Activated gamma-delta T cell treated with anti-CD3 and anti-CD28 coated beads, Interleukin-2, amount 50 U/mL, for 16 hours (primary cell): ENCODE measurements around the gene CENPV.
"Not testable (repeated sequence)": the region's sequence is repeated elsewhere in the genome, so short reads cannot be mapped to it uniquely, and the experiment has no call there.

ENCODE experiments used
- DNase-seq: peaks from one replicate; pipeline ENCODE4 v3.0.0-alpha.2; 2020; ENCODE audit warnings: low read depth

Gene CENPV

GRCh38 chr17:16353317-16354174, at the start of gene CENPV:
Gene CENPV, minus strand, starts transcription at chr17:16353469. Its CDS starts 33 bp downstream, at chr17:16353436.
- peak; percentile 39 for DNase-seq

DNA sequence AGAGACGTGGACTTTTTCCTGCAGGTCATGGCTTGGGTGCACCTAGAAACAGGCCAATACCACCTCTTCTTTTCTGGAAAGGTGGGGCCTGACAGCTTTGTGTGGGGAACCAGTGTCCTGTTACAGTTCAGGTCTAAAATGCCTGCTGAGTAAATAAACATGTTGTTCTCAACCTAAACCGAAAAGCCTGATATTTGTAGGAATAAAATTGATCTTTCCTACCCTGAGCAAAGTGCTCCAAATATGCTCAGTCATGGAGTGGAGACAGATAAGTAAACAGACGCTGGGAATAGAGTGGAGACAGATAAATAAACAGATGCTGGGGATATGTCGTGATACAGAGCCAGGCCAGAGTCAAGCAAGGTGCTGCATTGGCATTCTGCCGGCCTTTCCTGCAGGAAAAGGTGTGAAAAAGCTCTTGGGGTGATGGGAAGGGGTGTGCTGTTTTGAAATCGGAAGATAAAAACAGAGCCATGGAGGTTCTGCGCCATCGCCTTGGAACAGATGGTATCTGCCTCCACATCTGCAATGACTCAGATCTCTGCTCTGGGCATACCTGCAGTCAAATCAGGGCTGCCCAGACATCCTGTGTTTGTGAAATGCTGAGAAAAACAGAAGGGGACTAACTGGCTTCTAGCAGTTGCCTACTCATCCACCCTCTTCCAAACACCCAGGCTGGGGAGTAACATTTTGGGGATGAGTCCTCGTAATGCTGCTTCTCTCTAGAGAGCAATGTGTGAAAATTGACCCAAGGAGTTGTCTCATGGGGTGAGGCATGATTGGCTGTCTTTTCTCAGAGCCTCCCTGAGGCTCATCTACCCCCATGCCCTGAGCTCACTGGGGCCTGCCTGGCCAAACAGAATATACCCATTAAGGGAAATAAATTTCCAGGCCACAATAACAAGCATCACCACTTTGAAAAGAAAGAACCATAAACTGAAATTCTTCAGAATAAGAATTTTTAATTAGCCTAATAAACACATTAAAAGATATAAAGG, 45.3 kb upstream of the CENPV start:
- DNase-seq: no peak

DNA sequence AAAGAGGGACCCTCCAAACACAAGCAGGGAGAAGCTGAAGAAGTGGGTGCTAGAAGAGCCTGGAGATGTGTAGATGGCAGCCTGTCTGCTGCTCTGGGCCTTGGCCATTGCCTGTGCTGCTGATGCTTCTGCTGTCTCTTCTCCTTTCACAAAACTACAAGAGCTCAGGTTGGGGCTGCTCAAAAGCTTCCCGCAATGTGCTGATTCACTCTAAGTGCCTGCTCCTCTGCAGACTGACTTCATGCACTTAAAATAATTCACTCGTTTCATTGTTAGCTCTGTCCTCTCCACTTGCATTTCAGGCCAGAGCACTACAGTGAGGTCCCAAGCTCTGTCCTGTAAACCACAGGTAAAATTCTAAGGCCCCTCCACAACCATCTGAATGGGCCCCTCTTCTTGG, 43.4 kb upstream of the CENPV start:
- not testable (repeated sequence) for DNase-seq

- not testable (repeated sequence) for DNase-seq
These were observed 42.6 kb upstream of the CENPV start for GRCh38 chr17:16395887-16396286.

DNA sequence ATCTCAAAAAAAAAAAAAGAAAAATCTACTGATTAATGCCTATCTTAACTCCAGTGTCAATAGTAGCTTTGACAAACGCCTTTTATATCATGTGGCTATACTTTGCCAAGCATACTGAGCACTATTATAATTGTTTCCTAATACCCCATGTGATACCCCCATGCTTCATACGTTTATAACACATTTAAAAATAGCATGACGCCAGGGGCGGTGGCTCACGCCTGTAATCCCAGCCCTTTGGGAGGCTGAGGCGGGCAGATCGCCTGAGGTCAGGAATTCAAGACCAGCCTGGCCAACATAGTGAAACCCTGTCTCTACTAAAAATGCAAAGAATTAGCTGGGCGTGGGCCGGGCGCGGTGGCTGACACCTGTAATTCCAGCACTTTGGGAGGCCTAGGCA, 39.2 kb upstream of the CENPV start:
- DNase-seq: not testable (repeated sequence)

DNA sequence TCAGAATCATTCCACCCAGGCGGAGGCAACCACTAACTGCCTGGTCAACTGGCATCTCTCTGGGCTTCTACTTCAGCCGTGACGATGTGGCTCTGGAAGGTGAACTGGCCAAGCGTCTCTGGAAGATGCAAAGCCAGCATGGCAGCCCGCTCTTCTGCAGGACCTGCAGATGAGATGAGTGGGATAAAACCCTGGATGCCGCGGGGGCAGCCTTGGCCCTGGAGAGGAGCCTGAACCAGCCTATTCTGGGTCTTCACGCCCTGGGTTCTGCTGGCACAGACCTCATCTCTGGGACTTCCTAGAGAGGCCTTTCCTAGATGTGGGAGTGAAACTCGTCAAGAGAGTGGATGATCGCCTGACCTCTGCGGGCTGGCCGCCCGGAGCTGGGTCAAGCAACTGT, 38.2 kb upstream of the CENPV start:
- no peak for DNase-seq

- DNase-seq: not testable (repeated sequence)
These were observed 32.8 kb upstream of the CENPV start for GRCh38 chr17:16386126-16386507.

GRCh38 chr17:16384557-16384956, 31.3 kb upstream of the CENPV start:
- no peak for DNase-seq

DNA sequence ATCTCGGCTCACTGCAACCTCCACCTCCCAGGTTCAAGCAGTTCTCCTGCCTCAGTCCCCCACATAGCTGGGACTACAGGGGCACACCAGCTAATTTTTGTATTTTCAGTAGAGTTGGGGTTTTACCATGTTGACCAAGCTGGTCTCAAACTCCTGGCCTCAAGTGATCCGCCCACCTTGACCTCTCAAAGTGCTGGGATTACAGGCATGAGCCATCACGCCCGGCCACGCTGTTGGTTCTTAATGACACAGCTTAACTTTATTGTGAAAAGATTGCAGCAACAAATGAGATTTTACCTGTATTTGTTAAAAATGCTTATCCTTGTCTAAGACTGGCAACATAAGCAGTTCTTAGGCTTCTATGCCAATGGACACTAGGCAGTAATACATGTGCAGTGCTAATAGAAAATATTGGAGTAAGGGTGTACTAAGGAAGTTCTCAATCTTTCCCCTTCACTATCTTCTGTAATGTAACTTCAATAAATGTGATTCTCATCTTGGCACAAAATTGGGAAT, 30.6 kb upstream of the CENPV start:
- DNase-seq: no peak

GRCh38 chr17:16383216-16383615, 29.9 kb upstream of the CENPV start:
- DNase-seq: no peak

- no peak for DNase-seq
These were observed 28.2 kb upstream of the CENPV start for GRCh38 chr17:16381496-16381820.

- DNase-seq: peak; percentile 91
These were observed 27.6 kb upstream of the CENPV start, which contains the start of gene UBB for GRCh38 chr17:16380640-16381495. Gene UBB, plus strand, starts transcription at chr17:16381091. Its CDS starts 817 bp downstream, at chr17:16381908.

DNA sequence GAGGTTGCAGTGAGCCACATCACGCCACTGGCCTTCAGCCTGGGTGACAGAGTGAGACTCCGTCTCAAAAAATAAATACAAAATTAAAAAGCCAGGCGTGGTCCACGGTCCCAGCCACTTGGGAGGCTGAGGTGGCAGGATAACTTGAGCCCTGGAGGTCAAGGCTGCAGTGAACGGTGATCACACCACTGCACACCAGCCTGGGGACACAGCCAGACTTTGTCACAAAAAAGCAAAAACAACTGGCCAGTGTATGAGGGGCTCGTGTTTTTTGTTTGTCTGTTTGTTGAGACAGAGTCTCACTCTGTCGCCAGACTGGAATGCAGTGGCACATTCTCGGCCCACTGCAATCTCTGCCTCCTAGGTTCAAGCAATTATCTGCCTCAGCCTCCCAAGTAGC, 26.4 kb upstream of the CENPV start:
- DNase-seq: no peak

DNA sequence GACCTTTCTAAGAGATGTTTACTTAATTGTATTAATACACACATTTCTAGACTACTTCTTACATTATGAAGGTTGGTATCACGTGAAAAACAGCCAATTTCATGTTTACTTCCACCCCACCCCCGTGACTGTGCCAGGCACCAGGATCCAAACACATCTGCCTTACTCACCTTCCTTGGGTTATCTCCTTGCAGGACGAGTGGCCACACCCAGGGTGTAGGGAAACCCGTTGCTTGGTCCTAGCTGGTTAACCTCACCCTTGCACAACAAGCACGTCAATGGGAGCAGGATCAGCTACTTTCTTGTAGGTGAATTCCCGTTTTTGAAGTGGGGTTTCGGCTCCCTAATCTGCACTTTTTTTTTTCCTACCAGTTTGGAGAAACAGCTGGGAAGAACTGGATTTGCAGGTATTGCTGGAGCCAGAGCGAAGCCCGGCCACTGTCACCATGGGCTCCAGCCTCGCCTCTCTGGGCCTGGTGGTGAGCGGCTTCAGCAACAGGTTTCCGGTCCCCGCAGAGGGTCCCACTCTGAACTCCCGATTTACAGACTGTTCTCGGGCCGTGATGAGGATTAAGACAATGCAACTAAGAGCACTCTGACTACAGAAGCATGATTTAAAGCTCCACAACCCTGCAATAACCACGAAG, 25.5 kb upstream of the CENPV start:
- no peak for DNase-seq

DNA sequence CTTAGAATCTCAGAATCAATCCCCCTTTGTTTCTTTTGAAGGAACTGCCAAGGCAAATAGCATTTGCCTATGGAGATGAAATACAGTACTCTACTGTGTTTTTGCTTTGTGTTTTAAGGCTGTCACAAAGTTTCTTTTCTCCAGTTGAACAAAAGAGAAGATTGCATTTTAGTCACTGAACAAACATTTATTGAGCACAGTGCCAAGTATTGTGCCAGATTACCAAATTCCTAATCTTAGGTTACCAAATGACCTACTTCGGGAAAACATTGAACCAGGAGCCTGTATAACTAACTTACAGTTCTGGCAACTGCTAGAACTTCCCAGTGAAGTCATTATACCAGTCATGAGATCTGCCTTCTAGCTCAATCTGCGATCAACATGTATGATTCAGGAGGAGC, 24.7 kb upstream of the CENPV start:
- no peak for DNase-seq

DNA sequence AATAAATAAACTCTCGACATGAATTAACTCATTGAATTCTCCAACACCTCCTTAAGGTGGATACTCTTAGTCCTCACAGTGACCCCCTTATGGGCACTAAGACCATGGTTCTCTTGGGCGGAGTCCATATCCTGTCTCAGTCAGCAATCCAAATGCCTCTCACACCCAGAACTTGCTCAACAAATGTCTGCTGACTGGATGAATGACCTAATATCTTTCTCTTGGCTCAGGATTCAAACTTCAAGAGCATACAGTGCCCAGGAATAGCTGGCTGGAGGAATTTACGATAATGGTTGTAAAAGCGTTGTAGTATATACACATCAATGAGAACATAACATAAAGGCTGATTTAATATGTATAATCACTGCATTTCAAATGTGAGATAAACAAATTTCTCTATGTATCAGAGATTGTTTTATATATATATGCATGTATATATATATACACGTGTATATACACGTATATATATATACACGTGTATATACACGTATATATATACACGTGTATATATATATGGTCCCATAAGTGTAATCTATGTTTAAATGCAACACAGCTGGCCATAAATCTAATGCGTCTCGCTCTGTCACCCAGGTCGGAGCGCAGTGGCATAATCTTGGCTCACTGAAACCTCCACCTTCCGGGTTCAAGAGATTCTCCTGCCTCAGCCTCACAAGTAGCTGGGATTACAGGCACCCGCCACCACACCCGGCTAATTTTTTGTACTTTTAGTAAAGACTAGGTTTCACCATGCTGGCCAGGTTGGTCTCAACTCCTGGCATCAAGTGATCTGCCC, 21.1 kb upstream of the CENPV start:
- DNase-seq: no peak

- DNase-seq: no peak
These were observed 18.5 kb upstream of the CENPV start for GRCh38 chr17:16371742-16372141.

- no peak for DNase-seq
These were observed 11.4 kb upstream of the CENPV start for GRCh38 chr17:16364625-16365024.

DNA sequence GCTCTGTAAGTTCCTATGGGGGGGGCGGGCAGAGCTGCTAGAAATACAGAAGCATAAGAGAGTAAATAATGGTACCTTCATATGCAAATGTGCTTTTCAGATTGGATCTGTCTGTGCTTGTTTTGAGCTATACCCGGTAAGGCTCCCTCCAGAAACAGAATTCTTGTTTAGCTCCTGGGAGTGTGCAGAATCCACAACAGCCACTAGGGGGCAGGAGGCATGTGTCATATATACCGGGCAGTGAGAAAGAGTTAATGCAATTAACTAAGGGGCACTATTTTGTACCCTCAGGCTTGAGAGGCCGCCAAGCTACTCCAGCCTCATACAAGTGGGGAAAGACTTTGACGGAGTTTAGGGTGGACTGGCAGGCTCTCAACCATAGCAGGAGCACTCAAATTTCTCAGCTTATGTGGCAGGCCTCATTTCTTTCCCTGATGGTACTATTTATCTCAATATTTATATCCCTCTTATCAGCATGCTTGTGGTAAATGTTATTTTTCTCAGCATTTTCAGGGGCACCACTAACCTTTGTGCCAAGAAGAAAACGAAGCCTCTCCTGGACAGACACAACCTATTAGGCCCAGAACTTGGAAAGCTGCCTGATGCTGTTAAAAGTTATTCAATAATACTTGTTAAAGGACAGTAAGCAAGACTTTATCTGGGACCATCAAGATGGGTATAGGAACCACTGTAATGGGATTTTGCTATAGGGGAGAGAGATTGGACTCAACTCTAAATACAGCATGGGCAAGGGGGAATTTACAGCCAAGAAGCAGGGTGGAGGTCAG, 10.7 kb upstream of the CENPV start:
- DNase-seq: peak; percentile 71
